Kasumi-1 (cell line): ENCODE results near the gene ADPRHL1.
"Not testable (repeated sequence)": the region's sequence is repeated elsewhere in the genome, so short reads cannot be mapped to it uniquely, and the experiment has no call there.

Experiments used
- DNase-seq, 2 experiments: peaks; one replicate each; lab custom pipeline; 2025; lab: John Stamatoyannopoulos, UW

Gene ADPRHL1

GRCh38 chr13:113371061-113371460, 82.2 kb downstream of the ADPRHL1 start:
- DNase-seq: no peak

GRCh38 chr13:113369881-113370280, 83.4 kb downstream of the ADPRHL1 start:
- DNase-seq: no peak

- no peak for DNase-seq
These were observed 84.1 kb downstream of the ADPRHL1 start for GRCh38 chr13:113369189-113369588.

GRCh38 chr13:113368353-113368752, 84.9 kb downstream of the ADPRHL1 start:
- not testable (repeated sequence) for DNase-seq

GRCh38 chr13:113367771-113368170, 85.5 kb downstream of the ADPRHL1 start:
- DNase-seq: no peak

- no peak for DNase-seq
These were observed 86.2 kb downstream of the ADPRHL1 start for GRCh38 chr13:113367020-113367560.

GRCh38 chr13:113365971-113366588, 87.2 kb downstream of the ADPRHL1 start:
- no peak for DNase-seq

GRCh38 chr13:113365583-113365970, 87.7 kb downstream of the ADPRHL1 start:
- DNase-seq: no peak

- DNase-seq: no peak
These were observed 88.2 kb downstream of the ADPRHL1 start for GRCh38 chr13:113364901-113365582.

- DNase-seq: no peak
These were observed 88.9 kb downstream of the ADPRHL1 start for GRCh38 chr13:113364311-113364889.

GRCh38 chr13:113361406-113361805, 91.9 kb downstream of the ADPRHL1 start:
- DNase-seq: no peak

- no peak for DNase-seq
These were observed 92.8 kb downstream of the ADPRHL1 start for GRCh38 chr13:113360446-113360845.

- DNase-seq: no peak
These were observed 93.7 kb downstream of the ADPRHL1 start for GRCh38 chr13:113359571-113359970.

- DNase-seq: no peak
These were observed 94.6 kb downstream of the ADPRHL1 start for GRCh38 chr13:113358653-113359190.

GRCh38 chr13:113357529-113357928, 95.8 kb downstream of the ADPRHL1 start:
- no peak for DNase-seq

- DNase-seq: no peak
These were observed 96.7 kb downstream of the ADPRHL1 start for GRCh38 chr13:113356596-113356995.

- DNase-seq: no peak
These were observed 97.7 kb downstream of the ADPRHL1 start for GRCh38 chr13:113355621-113356020.

- no peak for DNase-seq
These were observed 98.3 kb downstream of the ADPRHL1 start for GRCh38 chr13:113354831-113355610.

- DNase-seq: no peak
These were observed 100.0 kb downstream of the ADPRHL1 start for GRCh38 chr13:113353254-113353653.

- DNase-seq: no peak
These were observed 101.7 kb downstream of the ADPRHL1 start for GRCh38 chr13:113351514-113352026.

GRCh38 chr13:113350938-113351335, 102.4 kb downstream of the ADPRHL1 start:
- DNase-seq: no peak
